Activated CD8-positive, alpha-beta T cell treated with anti-CD3 and anti-CD28 coated beads for 36 hours (primary cell): ENCODE results near the gene OR2T35. TPM values are rescaled to one million over a fixed set of nuclear protein-coding genes. Genes with fewer than 3 reads are reported as not detected.
A peak's percentile ranks its signal among the peaks of the same experiment; 100 is the strongest.

Experiments
- ATAC-seq: fragments of 200-7000 bp; cut with Tn5 transposase; one replicate; pipeline ENCODE4 v1.10.0; 2021; ENCODE audit warnings: mild to moderate bottlenecking, moderate library complexity
- CTCF ChIA-PET: fragments of 350-600 bp; sonication (Branson Sonifier 250); formaldehyde crosslinking; loops from one replicate; lab custom pipeline; 2021; ENCODE audit warnings: antibody characterized with exemption; lab: Charles Lee
- POLR2A ChIA-PET: fragments of 350-600 bp; sonication (Branson Sonifier 250); formaldehyde crosslinking; loops from one replicate; lab custom pipeline; 2021; ENCODE audit warnings: antibody characterized with exemption; lab: Charles Lee
- DNase-seq: peaks from one replicate; pipeline ENCODE4 v3.0.0-alpha.2; 2020
- H3K27ac Mint-ChIP-seq: one replicate; pipeline ENCODE4 v1.8.0; 2021; ENCODE audit warnings: mild to moderate bottlenecking, mixed read lengths
- H3K27me3 Mint-ChIP-seq: one replicate; pipeline ENCODE4 v1.8.0; 2021; ENCODE audit warnings: mixed read lengths
- H3K36me3 Mint-ChIP-seq: one replicate; pipeline ENCODE4 v1.8.0; 2021; ENCODE audit warnings: low read depth, mixed read lengths
- H3K4me1 Mint-ChIP-seq: one replicate; pipeline ENCODE4 v1.8.0; 2021; ENCODE audit warnings: low read depth, mixed read lengths
- H3K4me3 Mint-ChIP-seq: one replicate; pipeline ENCODE4 v1.8.0; 2021; ENCODE audit warnings: mild to moderate bottlenecking, moderate library complexity, mixed read lengths
- H3K9me3 Mint-ChIP-seq: one replicate; pipeline ENCODE4 v1.8.0; 2021; ENCODE audit warnings: mixed read lengths
- intact Hi-C: fragments of 100-400 bp; cut with micrococcal nuclease; formaldehyde crosslinking; loops from one replicate; pipeline ENCODE4 v1.10.0; 2022
- total RNA-seq, 2 experiments: library from RNA; stranded (reverse); gene quantifications; one replicate each; pipeline ENCODE4 v1.2.3, GENCODE V29; 2021
- TF ChIP-seq, protein P1 (sequence below): fragments of 200-600 bp; IDR thresholded peaks from one replicate; pipeline ENCODE4 v1.8.0; 2022; ENCODE audit warnings: antibody characterized with exemption, mild to moderate bottlenecking

Gene OR2T35
- total RNA-seq, 2 experiments from 2014 or later = not detected

DNA sequence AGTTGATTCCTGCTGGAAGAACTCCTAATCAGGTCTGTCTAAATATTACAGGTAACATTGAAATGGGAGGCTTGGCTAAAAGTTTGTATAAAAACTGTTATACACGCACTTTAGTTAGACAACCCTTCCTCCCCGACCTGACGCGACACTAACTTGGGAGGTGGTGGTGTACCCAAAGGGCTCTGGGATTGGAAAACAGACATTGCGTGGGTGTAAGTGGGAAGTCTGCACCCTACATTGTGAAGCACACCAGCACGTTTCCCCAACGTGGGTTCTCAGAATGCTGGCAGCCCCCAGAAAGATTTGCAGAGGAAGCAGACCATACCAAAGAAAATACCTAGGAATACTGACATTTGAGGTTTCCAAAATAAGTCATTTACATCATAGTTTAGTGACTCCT is 27.0 kb downstream of the OR2T35 start:
- POLR2A ChIA-PET = no interaction called here
- no peak overlapping the region for H3K27ac Mint-ChIP-seq
- H3K4me3 Mint-ChIP-seq = no peak overlapping the region
- no peaks in the 10 kb centered on the region for H3K27me3 Mint-ChIP-seq
- ATAC-seq (no peak), DNase-seq (no peak)
- CTCF ChIA-PET = interaction anchor here (6.9 kb wide), 1 partner anchor 189 kb away, joined by 89 read pairs; no protein-coding TSS in a partner anchor
- no peaks in the 10 kb centered on the region for H3K36me3 Mint-ChIP-seq
- TF ChIP-seq, protein P1, sequence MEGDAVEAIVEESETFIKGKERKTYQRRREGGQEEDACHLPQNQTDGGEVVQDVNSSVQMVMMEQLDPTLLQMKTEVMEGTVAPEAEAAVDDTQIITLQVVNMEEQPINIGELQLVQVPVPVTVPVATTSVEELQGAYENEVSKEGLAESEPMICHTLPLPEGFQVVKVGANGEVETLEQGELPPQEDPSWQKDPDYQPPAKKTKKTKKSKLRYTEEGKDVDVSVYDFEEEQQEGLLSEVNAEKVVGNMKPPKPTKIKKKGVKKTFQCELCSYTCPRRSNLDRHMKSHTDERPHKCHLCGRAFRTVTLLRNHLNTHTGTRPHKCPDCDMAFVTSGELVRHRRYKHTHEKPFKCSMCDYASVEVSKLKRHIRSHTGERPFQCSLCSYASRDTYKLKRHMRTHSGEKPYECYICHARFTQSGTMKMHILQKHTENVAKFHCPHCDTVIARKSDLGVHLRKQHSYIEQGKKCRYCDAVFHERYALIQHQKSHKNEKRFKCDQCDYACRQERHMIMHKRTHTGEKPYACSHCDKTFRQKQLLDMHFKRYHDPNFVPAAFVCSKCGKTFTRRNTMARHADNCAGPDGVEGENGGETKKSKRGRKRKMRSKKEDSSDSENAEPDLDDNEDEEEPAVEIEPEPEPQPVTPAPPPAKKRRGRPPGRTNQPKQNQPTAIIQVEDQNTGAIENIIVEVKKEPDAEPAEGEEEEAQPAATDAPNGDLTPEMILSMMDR = no peak
- H3K9me3 Mint-ChIP-seq = peaks cover 2% of the 10 kb centered on the region
- intact Hi-C loops = loop anchor here (5.0 kb wide), 1 partner anchor 216 kb away; the partner anchor contains the start of gene OR2T1
- H3K4me1 Mint-ChIP-seq = peaks cover 17% of the 10 kb centered on the region

DNA sequence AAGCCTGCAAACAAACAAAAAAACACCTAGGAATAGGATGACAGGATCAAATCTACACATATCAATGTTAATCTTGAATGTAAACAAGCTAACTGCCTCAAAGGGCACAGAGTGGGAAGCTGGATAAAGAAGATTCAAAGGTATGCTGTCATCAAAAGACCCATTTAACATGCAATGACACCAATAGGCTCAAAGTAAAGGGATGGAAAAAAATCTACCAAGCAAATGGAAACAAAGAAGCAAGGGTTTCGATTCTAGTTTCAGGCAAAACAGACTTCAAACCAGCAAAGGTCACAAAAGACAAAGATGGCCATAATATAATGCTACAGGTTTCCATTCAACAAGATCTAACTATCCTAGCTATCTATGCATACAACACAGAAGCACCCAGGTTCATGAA is 31.3 kb downstream of the OR2T35 start:
- Mint-ChIP-seq H3K4me3 (no peak overlapping the region), H3K36me3 (no peaks in the 10 kb centered on the region), H3K9me3 (peaks cover 2% of the 10 kb centered on the region), H3K27ac (peak overlapping the region; percentile 90), H3K4me1 (peaks cover 31% of the 10 kb centered on the region), H3K27me3 (no peaks in the 10 kb centered on the region)
- ChIA-PET CTCF (interaction anchor here (0.9 to 4.1 kb wide), 4 partner anchors 11 to 224 kb away, joined by 3 to 15 read pairs (median 4); partner anchors contain the start of gene ZNF672), POLR2A (no interaction called here)
- TF ChIP-seq, protein P1 = no peak
- peak; percentile 72 for ATAC-seq
- intact Hi-C loops = no loop called here
- DNase-seq = no peak

DNA sequence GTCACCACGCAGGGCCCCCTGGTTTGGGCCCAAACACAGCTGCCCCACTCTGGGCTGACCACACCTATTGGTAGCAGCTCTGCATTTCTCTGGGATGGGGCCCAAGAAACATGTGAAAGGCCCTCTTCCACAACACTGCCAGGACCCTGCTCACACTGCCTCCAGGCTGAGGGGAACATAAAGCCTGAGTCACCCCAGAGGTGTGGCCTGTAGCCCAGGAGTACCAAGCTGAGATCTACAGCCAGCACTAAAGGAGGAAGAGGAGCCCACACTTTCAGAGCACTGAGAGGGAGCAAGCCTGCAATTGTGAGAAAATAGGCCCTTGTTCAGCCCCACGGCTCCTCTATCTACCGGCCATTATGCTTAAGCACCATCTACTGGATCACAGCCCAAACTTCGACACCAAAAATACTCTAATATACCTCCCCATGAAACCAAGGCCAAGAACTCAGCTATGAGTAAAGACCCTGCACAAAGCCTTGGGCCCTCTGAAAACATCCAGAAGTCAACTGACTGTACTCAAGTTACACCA is 33.1 kb downstream of the OR2T35 start:
- H3K36me3 Mint-ChIP-seq = no peaks in the 10 kb centered on the region
- H3K4me1 Mint-ChIP-seq = peaks cover 29% of the 10 kb centered on the region
- POLR2A ChIA-PET = no interaction called here
- ATAC-seq (peak; percentile 95), DNase-seq (peak; percentile 62)
- peak overlapping the region; percentile 56 for H3K27ac Mint-ChIP-seq
- intact Hi-C loops = no loop called here
- H3K27me3 Mint-ChIP-seq = no peaks in the 10 kb centered on the region
- CTCF ChIA-PET = interaction anchor here (1.1 to 4.1 kb wide), 3 partner anchors 74 to 208 kb away, joined by 3 to 15 read pairs (median 4); no protein-coding TSS in a partner anchor
- TF ChIP-seq, protein P1 = no peak
- H3K9me3 Mint-ChIP-seq = peaks cover 2% of the 10 kb centered on the region
- H3K4me3 Mint-ChIP-seq = no peak overlapping the region

DNA sequence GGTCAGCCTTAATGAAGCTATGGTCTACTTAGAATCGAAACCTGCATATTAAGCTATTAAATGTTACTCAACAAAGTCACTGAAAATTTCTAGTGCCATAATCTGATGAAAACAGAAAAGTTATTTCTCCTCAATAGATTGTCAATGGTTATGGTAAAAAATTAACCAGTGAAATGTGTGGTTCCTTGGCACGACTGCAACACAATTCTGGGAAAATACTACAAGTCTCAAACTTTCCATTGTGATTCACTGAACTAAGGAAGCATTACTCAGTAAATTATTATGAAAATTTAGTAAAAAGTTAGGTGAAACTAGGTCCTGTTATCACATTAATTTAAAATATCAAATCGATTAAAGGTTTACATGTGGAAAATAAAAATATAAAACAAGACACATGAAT is 34.8 kb downstream of the OR2T35 start:
- ATAC-seq (no peak), DNase-seq (no peak)
- TF ChIP-seq, protein P1 = no peak
- Mint-ChIP-seq H3K4me1 (peaks cover 31% of the 10 kb centered on the region), H3K9me3 (peaks cover 2% of the 10 kb centered on the region), H3K36me3 (no peaks in the 10 kb centered on the region), H3K4me3 (no peak overlapping the region), H3K27ac (peak overlapping the region; percentile 35), H3K27me3 (no peaks in the 10 kb centered on the region)
- CTCF ChIA-PET = no interaction called here
- POLR2A ChIA-PET = no interaction called here
- intact Hi-C loops = no loop called here

DNA sequence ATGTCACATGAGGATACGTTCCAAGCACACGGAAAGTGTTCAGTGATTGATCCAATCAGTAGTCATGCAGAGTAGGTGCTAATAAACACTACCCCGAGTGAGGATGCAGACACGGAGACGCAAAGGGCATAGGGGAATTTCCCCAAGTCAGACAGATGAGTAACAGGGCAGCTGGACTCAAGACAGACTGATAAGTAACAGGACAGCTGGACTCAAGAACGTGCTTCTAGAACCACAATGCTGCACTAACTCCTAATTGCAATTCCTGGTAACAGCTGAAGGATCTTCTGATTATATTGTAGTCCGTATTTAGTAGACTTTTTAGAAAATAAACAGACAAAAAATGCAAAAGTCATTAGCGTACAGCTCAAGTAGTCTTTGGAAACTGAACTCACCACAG is 45.7 kb downstream of the OR2T35 start:
- intact Hi-C loops = no loop called here
- H3K9me3 Mint-ChIP-seq = no peaks in the 10 kb centered on the region
- ATAC-seq (no peak), DNase-seq (no peak)
- ChIA-PET CTCF (no interaction called here), POLR2A (no interaction called here)
- peaks cover 8% of the 10 kb centered on the region for H3K4me1 Mint-ChIP-seq
- no peak overlapping the region for H3K4me3 Mint-ChIP-seq
- TF ChIP-seq, protein P1 = no peak
- H3K27ac Mint-ChIP-seq = no peak overlapping the region
- no peaks in the 10 kb centered on the region for H3K36me3 Mint-ChIP-seq
- H3K27me3 Mint-ChIP-seq = no peaks in the 10 kb centered on the region
